HG02588 (cell line): ENCODE data around the gene PCDHGA11.
A peak's percentile ranks its signal among the peaks of the same experiment; 100 is the strongest.
"Not testable (repeated sequence)": the region's sequence is repeated elsewhere in the genome, so short reads cannot be mapped to it uniquely, and the experiment has no call there.

Experiments
- ATAC-seq: cut with Tn5 transposase; IDR thresholded peaks from one replicate; pipeline ENCODE4 v1.9.1; 2021; ENCODE audit warnings: mild to moderate bottlenecking, moderate library complexity; ENCODE audit not compliant: unreplicated experiment

PCDHGA11 gene

DNA sequence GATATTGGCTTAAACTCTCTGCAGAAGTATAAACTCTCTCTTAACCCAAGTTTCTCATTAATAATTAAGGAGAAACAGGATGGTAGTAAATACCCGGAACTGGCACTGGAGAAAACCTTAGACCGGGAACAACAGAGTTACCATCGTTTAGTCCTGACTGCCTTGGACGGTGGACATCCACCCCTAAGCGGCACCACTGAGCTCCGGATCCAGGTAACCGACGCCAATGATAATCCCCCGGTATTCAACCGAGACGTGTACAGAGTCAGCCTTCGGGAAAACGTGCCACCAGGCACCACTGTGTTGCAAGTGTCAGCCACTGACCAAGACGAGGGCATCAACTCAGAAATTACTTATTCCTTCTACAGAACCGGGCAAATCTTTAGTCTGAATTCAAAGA lies 22.2 kb upstream of the PCDHGA11 start:
- ATAC-seq = no peak

DNA sequence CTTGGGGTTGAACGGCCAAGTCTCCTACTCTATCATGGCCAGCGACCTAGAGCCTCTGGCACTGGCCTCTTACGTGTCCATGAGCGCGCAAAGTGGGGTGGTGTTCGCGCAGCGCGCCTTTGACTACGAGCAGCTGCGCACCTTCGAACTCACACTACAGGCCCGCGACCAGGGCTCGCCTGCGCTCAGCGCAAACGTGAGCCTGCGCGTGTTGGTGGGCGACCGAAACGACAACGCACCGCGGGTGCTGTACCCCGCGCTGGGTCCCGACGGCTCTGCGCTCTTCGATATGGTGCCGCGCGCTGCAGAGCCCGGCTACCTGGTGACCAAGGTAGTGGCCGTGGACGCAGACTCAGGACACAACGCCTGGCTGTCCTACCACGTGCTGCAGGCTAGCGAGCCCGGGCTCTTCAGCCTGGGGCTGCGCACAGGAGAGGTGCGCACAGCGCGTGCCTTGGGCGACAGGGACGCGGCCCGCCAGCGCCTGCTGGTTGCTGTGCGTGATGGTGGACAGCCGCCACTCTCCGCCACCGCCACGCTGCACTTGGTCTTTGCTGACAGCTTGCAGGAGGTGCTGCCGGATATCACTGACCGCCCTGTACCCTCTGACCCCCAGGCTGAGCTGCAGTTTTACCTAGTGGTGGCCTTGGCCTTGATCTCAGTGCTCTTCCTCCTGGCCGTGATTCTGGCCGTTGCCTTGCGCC lies 21.1 kb upstream of the PCDHGA11 start:
- ATAC-seq = no peak

- no peak for ATAC-seq
Measured at GRCh38 chr5:141402553-141403243, 18.2 kb upstream of the PCDHGA11 start, which contains the start of gene PCDHGA9. Gene PCDHGA9 (plus strand): TSS chr5:141402778. CDS start chr5:141402953, 175 bp downstream.

GRCh38 chr5:141403387-141403786 lies 17.5 kb upstream of the PCDHGA11 start:
- ATAC-seq = no peak

DNA sequence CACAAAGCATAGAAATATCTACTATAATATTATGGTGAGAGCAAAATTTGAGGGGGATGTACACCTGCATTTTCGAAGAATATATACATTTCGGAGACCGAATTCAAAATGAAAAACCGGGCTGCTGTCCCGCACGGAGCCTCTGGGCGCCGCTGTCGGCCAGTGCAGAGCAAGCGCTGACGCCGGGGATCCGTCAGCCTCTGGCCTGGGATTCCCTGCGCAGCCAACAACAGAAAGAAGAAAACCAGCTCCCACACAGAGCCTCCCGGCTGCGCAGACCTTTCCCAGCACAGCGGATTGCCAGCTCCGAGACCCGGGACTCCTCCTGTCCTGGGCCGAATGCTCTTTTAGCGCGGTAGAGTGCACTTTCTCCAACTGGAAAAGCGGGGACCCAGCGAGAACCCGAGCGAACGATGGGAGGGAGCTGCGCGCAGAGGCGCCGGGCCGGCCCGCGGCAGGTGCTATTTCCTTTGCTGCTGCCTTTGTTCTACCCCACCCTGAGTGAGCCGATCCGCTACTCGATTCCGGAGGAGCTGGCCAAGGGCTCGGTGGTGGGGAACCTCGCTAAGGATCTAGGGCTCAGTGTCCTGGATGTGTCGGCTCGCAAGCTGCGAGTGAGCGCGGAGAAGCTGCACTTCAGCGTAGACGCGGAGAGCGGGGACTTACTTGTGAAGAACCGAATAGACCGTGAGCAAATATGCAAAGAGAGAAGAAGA lies 12.9 kb upstream of the PCDHGA11 start, which contains the start of gene PCDHGB6:
PCDHGB6 (plus strand) TSS at position 232 of the 716 bp plus-strand sequence; CDS start at position 414, 182 bp downstream.
- peak; percentile 81 for ATAC-seq

- no peak for ATAC-seq
Measured at GRCh38 chr5:141409598-141410306, 11.1 kb upstream of the PCDHGA11 start.

DNA sequence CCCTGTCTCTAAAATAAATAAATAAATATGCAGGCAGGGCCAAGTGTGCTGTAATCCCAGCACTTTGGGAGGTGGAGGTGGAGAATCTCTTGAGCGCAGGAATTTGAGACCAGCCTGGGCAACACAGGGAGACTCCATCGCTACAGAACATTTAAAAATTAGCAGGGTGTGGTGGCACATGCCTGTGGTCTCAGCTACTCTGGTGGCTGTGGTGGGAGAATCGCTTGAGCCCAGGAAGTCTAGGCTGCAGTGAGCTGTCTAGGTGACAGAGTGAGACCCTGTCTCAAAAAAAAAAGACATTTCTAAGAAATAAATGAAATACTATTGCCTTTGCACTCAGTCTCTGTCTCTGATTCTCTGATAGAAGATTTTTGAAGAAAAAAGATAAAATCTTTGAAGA lies 9.3 kb upstream of the PCDHGA11 start:
- no peak for ATAC-seq

GRCh38 chr5:141412854-141413539 lies 7.9 kb upstream of the PCDHGA11 start, which contains the start of gene PCDHGA10:
Gene PCDHGA10 (plus strand): TSS chr5:141412987. CDS start chr5:141413176, 189 bp downstream.
- peak; percentile 41 for ATAC-seq

DNA sequence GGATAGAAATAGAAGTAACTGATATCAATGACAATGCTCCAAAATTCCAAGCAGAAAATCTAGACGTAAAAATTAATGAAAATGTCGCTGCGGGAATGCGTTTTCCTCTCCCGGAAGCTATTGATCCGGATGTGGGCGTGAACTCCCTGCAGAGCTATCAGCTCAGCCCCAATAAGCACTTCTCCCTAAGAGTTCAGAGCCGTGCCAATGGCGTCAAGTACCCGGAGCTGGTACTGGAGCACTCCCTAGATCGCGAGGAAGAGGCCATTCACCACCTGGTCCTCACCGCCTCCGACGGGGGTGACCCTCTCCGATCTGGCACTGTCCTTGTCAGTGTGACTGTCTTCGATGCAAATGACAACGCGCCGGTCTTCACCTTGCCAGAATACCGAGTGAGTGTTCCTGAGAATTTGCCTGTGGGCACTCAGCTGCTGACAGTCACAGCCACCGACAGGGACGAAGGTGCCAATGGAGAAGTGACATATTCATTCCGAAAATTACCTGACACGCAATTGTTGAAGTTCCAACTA lies 7.2 kb upstream of the PCDHGA11 start:
- ATAC-seq = no peak

DNA sequence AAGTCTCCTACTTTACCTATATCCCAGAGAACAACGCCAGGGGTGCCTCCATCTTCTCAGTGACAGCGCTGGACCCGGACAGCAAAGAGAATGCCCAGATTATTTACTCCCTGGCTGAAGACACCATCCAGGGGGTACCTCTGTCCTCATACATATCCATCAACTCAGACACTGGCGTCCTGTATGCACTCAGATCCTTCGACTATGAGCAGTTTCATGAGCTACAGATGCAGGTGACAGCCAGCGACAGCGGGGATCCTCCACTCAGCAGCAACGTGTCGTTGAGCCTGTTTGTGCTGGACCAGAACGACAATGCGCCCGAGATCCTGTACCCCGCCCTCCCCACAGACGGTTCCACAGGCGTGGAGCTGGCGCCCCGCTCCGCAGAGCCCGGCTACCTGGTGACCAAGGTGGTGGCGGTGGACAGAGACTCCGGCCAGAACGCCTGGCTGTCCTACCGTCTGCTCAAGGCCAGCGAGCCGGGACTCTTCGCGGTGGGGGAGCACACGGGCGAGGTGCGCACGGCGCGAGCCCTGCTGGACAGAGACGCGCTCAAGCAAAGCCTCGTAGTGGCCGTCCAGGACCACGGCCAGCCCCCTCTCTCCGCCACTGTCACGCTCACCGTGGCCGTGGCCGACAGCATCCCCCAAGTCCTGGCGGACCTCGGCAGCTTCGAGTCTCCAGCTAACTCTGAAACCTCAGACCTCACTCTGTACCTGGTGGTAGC lies 6.1 kb upstream of the PCDHGA11 start:
- ATAC-seq = not testable (repeated sequence)

GRCh38 chr5:141415275-141415618 lies 5.6 kb upstream of the PCDHGA11 start:
- ATAC-seq = not testable (repeated sequence)

- peak; percentile 83 for ATAC-seq
Measured at GRCh38 chr5:141417494-141418172, 3.2 kb upstream of the PCDHGA11 start, which contains the start of gene PCDHGB7. Gene PCDHGB7 (plus strand): TSS chr5:141417677. CDS start chr5:141417860, 183 bp downstream.

DNA sequence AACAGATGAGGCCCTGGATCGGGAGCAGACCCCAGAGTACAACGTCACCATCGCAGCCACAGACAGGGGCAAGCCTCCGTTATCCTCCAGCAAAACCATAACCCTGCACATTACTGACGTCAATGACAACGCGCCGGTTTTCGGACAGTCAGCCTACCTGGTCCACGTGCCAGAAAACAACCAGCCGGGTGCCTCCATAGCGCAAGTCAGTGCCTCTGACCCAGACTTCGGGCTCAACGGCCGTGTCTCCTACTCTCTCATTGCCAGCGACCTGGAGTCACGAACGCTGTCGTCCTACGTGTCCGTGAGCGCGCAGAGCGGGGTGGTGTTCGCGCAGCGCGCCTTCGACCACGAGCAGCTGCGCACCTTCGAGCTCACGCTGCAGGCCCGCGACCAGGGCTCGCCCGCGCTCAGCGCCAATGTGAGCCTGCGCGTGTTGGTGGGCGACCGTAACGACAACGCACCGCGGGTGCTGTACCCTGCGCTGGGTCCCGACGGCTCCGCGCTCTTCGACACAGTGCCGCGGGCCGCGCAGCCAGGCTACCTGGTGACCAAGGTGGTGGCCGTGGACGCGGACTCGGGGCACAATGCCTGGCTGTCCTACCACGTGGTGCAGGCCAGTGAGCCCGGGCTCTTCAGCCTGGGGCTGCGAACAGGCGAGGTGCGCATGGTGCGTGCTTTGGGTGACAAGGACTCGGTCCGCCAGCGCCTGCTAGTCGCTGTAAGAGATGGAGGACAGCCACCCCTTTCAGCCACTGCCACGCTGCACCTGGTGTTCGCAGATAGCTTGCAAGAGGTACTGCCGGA lies 1.6 kb upstream of the PCDHGA11 start:
- no peak for ATAC-seq

GRCh38 chr5:141421489-141421855 lies 621 bp downstream of the PCDHGA11 start:
- no peak for ATAC-seq

GRCh38 chr5:141422742-141423291 lies 2.0 kb downstream of the PCDHGA11 start:
- ATAC-seq = no peak

GRCh38 chr5:141427783-141428426 lies 7.1 kb downstream of the PCDHGA11 start:
- ATAC-seq = no peak
